ENCODE measurements around the gene HMBS.
"Not testable (repeated sequence)": the region's sequence is repeated elsewhere in the genome, so short reads cannot be mapped to it uniquely, and the experiment has no call there.

The HMBS gene

DNA sequence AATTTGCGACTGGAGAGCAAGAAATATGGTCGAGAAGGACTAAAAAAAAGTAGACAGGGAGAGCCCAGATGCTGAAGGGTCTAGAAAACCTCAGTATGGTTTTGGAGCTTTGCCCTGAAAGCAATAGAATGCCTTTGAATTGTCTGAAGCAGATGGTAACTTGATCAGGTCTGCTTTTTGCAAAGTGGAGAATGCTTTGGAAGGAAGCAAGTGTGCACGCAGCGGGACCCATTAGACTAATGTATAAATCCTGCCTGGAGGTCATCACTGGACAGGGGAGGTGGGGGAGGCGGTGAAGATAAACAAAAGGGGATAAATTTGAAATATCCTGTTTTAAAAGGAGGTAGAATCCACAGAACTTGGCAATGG lies 35.9 kb downstream of the HMBS start:
- DNase-seq (ENCODE audit: low read depth): no peak

DNA sequence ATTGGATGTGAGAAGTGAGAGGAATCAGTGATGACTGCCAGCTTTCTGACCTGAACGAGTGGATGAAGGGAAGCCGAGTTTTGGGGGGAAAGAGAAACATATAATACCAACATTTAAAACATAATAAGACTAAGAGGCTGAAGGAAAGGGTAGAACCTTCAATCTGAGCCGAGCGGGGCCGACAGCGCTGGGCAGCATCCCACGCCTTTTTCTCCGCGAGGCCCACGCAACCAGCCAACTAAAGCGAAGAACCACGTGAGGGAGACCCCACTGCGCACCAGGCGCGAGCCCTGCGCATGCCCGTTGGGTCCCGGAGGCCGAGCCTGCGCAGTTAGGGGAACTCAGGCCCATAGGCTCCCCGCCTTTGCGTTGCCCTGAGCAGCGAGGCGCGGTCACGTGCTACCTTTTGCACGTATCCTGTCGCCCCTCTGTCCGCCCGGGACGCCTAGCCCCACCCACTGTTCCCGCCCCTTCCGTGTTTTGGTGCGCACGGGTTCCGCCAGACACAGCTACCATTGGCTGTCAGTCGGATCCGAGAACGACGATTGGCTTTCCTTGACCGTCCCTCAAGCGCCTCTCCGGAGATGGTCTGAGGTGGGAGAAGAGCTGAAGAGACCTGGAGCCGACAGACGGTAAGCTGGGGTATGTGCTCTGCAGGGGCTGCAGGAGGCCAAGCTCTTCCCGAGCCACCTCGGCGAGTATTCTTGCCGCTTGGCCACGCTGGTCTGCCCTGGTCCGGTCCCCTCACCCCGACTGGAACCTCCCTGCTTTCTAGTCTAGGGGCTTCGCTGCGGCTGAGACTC lies 36.5 kb downstream of the HMBS start, which contains the start of gene HINFP:
Gene HINFP, plus strand, starts transcription at position 573 of the 803 bp plus-strand sequence. CDS start 5,365 bp downstream, outside the sequence.
- peak; percentile 100 for DNase-seq (ENCODE audit: low read depth)

DNA sequence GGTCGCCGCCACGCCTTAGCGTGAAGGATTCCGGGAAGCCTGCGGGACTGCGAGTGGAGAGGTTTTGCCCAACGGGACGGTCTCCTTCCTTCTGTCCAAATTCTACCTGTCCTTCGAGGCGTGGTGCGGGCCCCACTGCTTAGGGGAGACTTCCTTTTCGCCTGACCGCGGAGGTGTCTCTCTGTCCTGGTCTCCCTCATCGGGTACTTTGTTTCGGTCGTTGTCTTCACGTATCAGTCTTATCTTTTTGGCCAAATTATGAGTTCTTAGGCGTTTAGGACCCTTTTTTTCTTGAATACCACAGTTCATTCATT lies 37.1 kb downstream of the HMBS start:
- no peak for DNase-seq (ENCODE audit: low read depth)

DNA sequence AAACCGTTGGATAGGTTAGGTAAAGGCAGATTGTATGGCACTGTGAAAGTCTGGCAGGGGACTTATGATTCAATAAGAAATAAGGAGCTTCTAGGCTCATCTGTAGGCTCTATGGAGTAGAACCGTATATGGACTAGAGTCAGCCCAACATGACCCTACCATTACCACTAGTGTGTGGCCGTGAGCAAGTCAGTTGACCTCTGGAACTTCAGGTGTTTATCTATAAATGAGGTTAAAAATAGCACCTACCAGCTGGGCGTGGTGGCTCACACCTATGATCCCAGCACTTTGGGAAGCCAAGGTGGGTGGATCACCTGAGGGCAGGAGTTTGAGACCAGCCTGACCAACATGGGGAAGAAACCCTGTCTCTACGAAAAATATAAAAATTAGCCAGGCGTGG lies 41.1 kb downstream of the HMBS start:
- DNase-seq (ENCODE audit: low read depth): no peak

DNA sequence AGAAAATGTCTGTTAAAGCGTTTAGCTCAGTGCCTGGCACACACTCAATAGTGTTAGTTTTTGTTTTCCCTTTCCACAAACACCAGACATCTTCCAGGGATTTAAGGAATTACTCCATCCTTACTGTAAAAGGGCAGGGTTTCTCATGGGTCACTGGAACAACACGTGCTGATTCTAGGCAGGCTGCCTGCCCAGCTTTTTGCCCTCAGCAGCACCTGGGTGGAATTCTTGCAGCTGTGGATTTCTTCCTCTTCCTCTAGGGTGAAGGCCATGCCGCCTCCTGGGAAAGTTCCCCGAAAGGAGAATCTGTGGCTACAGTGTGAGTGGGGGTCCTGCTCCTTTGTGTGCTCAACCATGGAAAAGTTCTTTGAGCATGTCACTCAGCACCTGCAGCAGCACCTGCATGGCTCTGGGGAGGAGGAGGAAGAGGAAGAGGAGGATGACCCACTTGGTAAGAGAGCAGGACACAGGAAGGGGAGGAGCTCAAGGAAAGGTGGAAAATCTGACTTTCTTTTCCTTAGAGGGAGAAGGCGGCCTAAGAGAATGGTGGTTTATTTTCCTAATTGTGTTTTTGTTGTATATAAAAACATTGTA lies 42.1 kb downstream of the HMBS start:
- no peak for DNase-seq (ENCODE audit: low read depth)

DNA sequence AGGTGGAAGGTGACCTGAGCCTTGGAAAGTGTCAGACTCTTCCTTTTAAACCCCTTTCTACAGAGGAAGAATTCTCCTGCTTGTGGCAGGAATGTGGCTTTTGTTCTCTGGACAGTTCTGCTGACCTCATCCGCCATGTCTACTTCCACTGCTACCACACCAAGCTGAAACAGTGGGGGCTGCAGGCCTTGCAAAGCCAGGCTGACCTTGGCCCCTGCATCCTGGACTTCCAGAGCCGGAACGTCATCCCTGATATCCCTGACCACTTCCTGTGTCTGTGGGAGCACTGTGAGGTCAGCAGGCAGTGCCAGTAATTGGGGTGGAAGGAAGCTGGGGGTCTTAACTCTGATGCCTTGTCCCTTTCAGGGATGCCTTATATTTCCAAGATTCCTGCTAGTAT lies 46.0 kb downstream of the HMBS start:
- no peak for DNase-seq (ENCODE audit: low read depth)

DNA sequence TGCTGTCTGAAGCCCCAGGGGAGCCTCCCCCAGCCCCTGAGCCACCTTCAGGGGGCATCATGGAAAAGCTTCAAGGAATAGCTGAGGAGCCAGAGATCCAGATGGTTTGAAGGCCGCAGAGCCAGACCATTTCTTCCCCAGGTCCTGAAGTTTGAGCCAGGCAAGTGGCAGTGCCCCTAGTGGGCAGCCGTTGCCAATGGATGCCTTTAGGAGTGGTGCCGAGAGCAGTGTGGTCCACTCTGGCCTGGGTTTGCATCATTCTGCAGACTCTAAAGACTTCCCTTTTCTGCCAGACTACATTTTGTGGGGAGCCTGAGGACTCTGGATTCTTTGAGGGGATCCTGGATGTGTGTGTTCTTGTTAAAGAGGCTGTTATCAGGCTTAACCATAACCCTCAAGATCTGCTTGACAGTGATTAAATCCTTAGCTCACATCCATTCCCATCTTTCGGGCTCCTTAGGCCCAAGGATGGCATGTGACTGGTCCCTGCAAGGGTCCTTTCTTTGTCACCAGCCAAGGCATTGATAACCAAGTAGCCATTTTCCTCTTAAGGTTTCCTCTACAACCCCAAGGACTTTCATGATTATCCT lies 49.8 kb downstream of the HMBS start:
- no peak for DNase-seq (ENCODE audit: low read depth)

DNA sequence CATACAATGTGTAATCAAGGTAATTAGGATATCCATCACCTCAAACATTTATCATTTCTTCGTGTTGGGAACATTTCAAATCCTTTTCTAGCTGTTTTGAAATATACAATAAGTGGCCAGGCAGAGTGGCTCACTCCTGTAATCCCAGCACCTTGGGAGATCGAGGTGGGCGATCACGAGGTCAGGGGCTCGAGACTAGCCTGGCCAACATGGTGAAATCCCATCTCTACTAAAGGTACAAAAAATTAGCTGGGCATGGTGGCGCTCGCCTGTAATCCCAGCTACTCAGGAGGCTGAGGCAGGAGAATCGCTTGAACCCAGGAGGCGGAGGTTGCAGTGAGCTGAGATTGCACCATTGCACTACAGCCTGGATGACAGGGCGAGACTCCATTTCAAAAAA lies 54.6 kb downstream of the HMBS start:
- DNase-seq (ENCODE audit: low read depth): not testable (repeated sequence)
